IMR-90 (cell line): ENCODE measurements around the gene CASTOR2. TPM values are rescaled to one million over a fixed set of nuclear protein-coding genes. Genes with fewer than 3 reads are reported as not detected.
"Not testable (repeated sequence)": the region's sequence is repeated elsewhere in the genome, so short reads cannot be mapped to it uniquely, and the experiment has no call there.

ENCODE experiments used
- ATAC-seq: fragments of 200-7000 bp; cut with Tn5 transposase; 2 replicates; pipeline ENCODE4 v1.9.1; 2020; ENCODE audit warnings: low read depth, mild to moderate bottlenecking, moderate library complexity
- BruUV-seq: library from RNA; stranded (reverse); fragments of 400-500 nt; replicated peaks from 2 replicates; lab custom pipeline; 2021; lab: Mats Ljungman, UMichigan
- CTCF ChIA-PET: fragments of 300-600 bp; formaldehyde crosslinking; extraction: SDS; loops from one replicate; lab custom pipeline; 2021; ENCODE audit warnings: antibody characterized with exemption; lab: Yijun Ruan, JAX
- POLR2A ChIA-PET: fragments of 300-600 bp; sonication (Branson Sonifier 250); formaldehyde crosslinking; loops from one replicate; lab custom pipeline; 2022; ENCODE audit warnings: antibody characterized with exemption; ENCODE audit not compliant: unreplicated experiment; lab: Charles Lee
- DNase-seq: peaks from one replicate; pipeline ENCODE4 v3.0.0; 2013
- H2AFZ ChIP-seq: replicated peaks from 2 replicates; pipeline ENCODE3; 2013; ENCODE audit warnings: low read length, mild to moderate bottlenecking; ENCODE audit not compliant: poor library complexity
- H2AK5ac ChIP-seq: 2 replicates; pipeline ENCODE4 v1.6.1; 2013; ENCODE audit warnings: low read depth, low read length, inconsistent platforms
- H2AK9ac ChIP-seq: replicated peaks from 2 replicates; pipeline ENCODE3; 2013; ENCODE audit warnings: mild to moderate bottlenecking, low read depth, low read length, moderate library complexity; ENCODE audit not compliant: poor library complexity
- H2BK120ac ChIP-seq: 2 replicates; pipeline ENCODE4 v1.6.1; 2013; ENCODE audit warnings: low read depth, low read length, inconsistent platforms
- H2BK15ac ChIP-seq: 3 replicates; pipeline ENCODE4 v1.6.1; 2013; ENCODE audit warnings: low read depth, low read length, inconsistent platforms
- H2BK20ac ChIP-seq: 2 replicates; pipeline ENCODE4 v1.6.1; 2013; ENCODE audit warnings: low read depth, mild to moderate bottlenecking, inconsistent platforms, low read length, moderate library complexity
- H2BK5ac ChIP-seq: 2 replicates; pipeline ENCODE4 v1.6.1; 2013; ENCODE audit warnings: mild to moderate bottlenecking, low read depth, low read length, inconsistent platforms; ENCODE audit not compliant: poor library complexity, severe bottlenecking
- H3K14ac ChIP-seq: replicated peaks from 2 replicates; pipeline ENCODE4 v1.6.1; 2013; ENCODE audit warnings: low read depth, low read length, inconsistent platforms
- H3K18ac ChIP-seq: 2 replicates; pipeline ENCODE4 v1.6.1; 2013; ENCODE audit warnings: low read depth, low read length, control low read depth
- H3K23ac ChIP-seq: 2 replicates; pipeline ENCODE4 v1.6.1; 2013; ENCODE audit warnings: low read depth, low read length, inconsistent platforms
- H3K27ac ChIP-seq: 2 replicates; pipeline ENCODE4 v1.5.1; 2013; ENCODE audit warnings: mild to moderate bottlenecking, control low read depth, low read length; ENCODE audit not compliant: insufficient read depth
- H3K27me3 ChIP-seq: 2 replicates; pipeline ENCODE4 v1.6.1; 2013; ENCODE audit warnings: low read length; ENCODE audit not compliant: control insufficient read depth, insufficient read depth
- H3K36me3 ChIP-seq: 2 replicates; pipeline ENCODE4 v1.6.1; 2013; ENCODE audit warnings: low read length, mixed read lengths; ENCODE audit not compliant: control insufficient read depth, insufficient read depth
- H3K4ac ChIP-seq: 2 replicates; pipeline ENCODE4 v1.6.1; 2013; ENCODE audit warnings: low read depth, low read length, inconsistent platforms
- H3K4me1 ChIP-seq: 2 replicates; pipeline ENCODE4 v1.6.1; 2013; ENCODE audit warnings: low read length, mixed read lengths; ENCODE audit not compliant: control insufficient read depth, insufficient read depth
- H3K4me2 ChIP-seq: 2 replicates; pipeline ENCODE4 v1.6.1; 2013; ENCODE audit warnings: low read depth, mild to moderate bottlenecking, control low read depth, low read length, moderate library complexity
- H3K4me3 ChIP-seq: 2 replicates; pipeline ENCODE4 v1.5.1; 2013; ENCODE audit warnings: low read depth, mild to moderate bottlenecking, control low read depth, low read length, moderate library complexity; ENCODE audit not compliant: insufficient read depth
- H3K56ac ChIP-seq: 2 replicates; pipeline ENCODE4 v1.6.1; 2013; ENCODE audit warnings: low read length, inconsistent platforms; ENCODE audit not compliant: insufficient read depth; ENCODE audit errors: extremely low read depth
- H3K79me1 ChIP-seq, 2 experiments: 2 replicates each; pipeline ENCODE4 v1.6.1; 2013; ENCODE audit warnings: low read length in 2 of 2, inconsistent platforms in 1 of 2, low read depth in 1 of 2
- H3K9ac ChIP-seq: 2 replicates; pipeline ENCODE4 v1.6.1; 2013; ENCODE audit warnings: low read depth, low read length, control low read depth
- H3K9me1 ChIP-seq: 2 replicates; pipeline ENCODE4 v1.6.1; 2013; ENCODE audit warnings: low read length, inconsistent platforms; ENCODE audit not compliant: insufficient read depth
- H3K9me3 ChIP-seq: 2 replicates; pipeline ENCODE4 v1.6.1; 2013; ENCODE audit warnings: low read length; ENCODE audit not compliant: control insufficient read depth, insufficient read depth
- H4K20me1 ChIP-seq: 2 replicates; pipeline ENCODE4 v1.6.1; 2013; ENCODE audit warnings: low read length, inconsistent platforms; ENCODE audit not compliant: insufficient read depth
- H4K5ac ChIP-seq: 2 replicates; pipeline ENCODE4 v1.6.1; 2013; ENCODE audit warnings: mild to moderate bottlenecking, low read depth, low read length, control low read depth
- H4K8ac ChIP-seq, 2 experiments: 2 replicates each; pipeline ENCODE4 v1.6.1; 2013; ENCODE audit warnings: low read depth in 2 of 2, low read length in 2 of 2, control low read depth in 1 of 2, inconsistent platforms in 1 of 2
- H4K91ac ChIP-seq: 2 replicates; pipeline ENCODE4 v1.6.1; 2013; ENCODE audit warnings: low read depth, low read length, inconsistent platforms; ENCODE audit not compliant: insufficient read depth
- MAFK ChIP-seq: IDR thresholded peaks from 2 replicates; pipeline ENCODE4 v1.6.1; 2012; ENCODE audit warnings: low read depth, low read length, improper control_type of control experiment
- WGBS, 2 experiments: methylation state at CpG; one replicate each; pipeline versions ENCODE4 v1.1.5 to v1.1.7; 2013; ENCODE audit warnings: missing lambda C conversion rate in 2 of 2; ENCODE audit not compliant: insufficient read length in 1 of 2; ENCODE audit errors: extremely low coverage in 2 of 2; 5-methylcytosine and 5-hydroxymethylcytosine counted together
- dilution Hi-C: fragments of 300-500 bp; cut with HindIII; formaldehyde crosslinking; loops from one replicate; pipeline ENCODE4 v1.14.3; 2018; ENCODE audit warnings: low sequenced_read_pairs; ENCODE audit not compliant: unreplicated experiment
- in situ Hi-C: fragments of 300-500 bp; cut with MboI; formaldehyde crosslinking; loops from 3 replicates; pipeline ENCODE4 v1.14.3; 2019; ENCODE audit warnings: low sequenced_read_pairs, inconsistent platforms, mixed read lengths
- intact Hi-C: fragments of 100-400 bp; cut with micrococcal nuclease; formaldehyde crosslinking; loops from 2 replicates; pipeline ENCODE4 v1.10.0; 2022
- polyA plus RNA-seq, 3 experiments: library from polyadenylated mRNA; depleted of rRNA; stranded (reverse); fragments of >200 nt; gene quantifications; 2 replicates each; pipeline ENCODE4 v1.2.3, GENCODE V29; 2012; ENCODE audit warnings: low replicate concordance in 1 of 3
- total RNA-seq: library from RNA; depleted of rRNA; stranded (reverse); fragments of >200 nt; gene quantifications from 2 replicates; pipeline ENCODE4 v1.2.3, GENCODE V29; 2012

Gene CASTOR2
- total and polyA plus RNA-seq, 2 of the 4 experiments (the other 2 are of a cell fraction) = 5.2 to 8.0 TPM

DNA sequence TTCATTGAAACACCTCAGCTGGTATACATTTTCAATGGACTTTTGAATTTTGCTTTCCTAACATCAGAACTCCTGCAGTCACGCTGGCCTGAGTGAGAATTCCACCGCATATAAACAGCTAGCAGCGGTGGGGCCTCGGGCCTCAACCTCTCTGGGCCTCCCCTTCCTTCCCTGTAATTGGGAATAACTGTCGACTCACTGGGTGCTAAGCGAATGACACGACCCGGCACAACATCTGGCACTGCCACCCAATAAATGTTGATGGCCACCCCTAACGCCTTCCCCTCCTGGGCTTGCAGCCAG lies 108.4 kb downstream of the CASTOR2 start:
- Histone ChIP-seq H3K4ac (peak overlapping the region; percentile 98), H2BK120ac (peak overlapping the region; percentile 66), H3K27ac (peak overlapping the region; percentile 89), H3K9me1 (no peaks in the 10 kb centered on the region), H2BK15ac (peak overlapping the region; percentile 73; the same call in 1 of the 3 replicates), H4K20me1 (no peaks in the 10 kb centered on the region), H3K9me3 (no peaks in the 10 kb centered on the region), H3K9ac (peak overlapping the region; percentile 95), H3K56ac (peak overlapping the region; percentile 95), H2AFZ (peak overlapping the region; percentile 100), H3K23ac (peak overlapping the region; percentile 83), H2BK20ac (no peak overlapping the region), H3K36me3 (peaks cover 8% of the 10 kb centered on the region), H3K4me1 (peaks cover 2% of the 10 kb centered on the region; the same call in 1 of the 2 replicates), H4K8ac (peak overlapping the region; percentile 98 to 100), H2AK9ac (peak overlapping the region; percentile 98), H4K5ac (peak overlapping the region; percentile 80), H3K4me3 (peak overlapping the region; percentile 76), H3K14ac (peak overlapping the region; percentile 99), H3K27me3 (no peaks in the 10 kb centered on the region), H3K18ac (peak overlapping the region; percentile 19), H3K4me2 (peak overlapping the region; percentile 78), H4K91ac (peak overlapping the region; percentile 93), H2AK5ac (peak overlapping the region; percentile 88), H2BK5ac (peak overlapping the region; percentile 66), H3K79me1 (peaks cover 12 to 39% of the 10 kb centered on the region in 2 experiments)
- BruUV-seq = TSS peak; percentile 52
- in situ Hi-C loops (no loop called here), dilution Hi-C loops (no loop called here), intact Hi-C loops (no loop called here)
- CTCF ChIA-PET = no interaction called here
- peak; percentile 4 for ATAC-seq
- no peak for DNase-seq
- WGBS, 2 experiments = 0% methylated on average over 1 of the region's 9 CpGs; no CpG with 5 or more reads in 1 of the 2 experiments
- no peak for TF ChIP-seq MAFK
- POLR2A ChIA-PET = interaction anchor here (1.1 kb wide), 1 partner anchor 10 kb away, joined by 8 read pairs; no protein-coding TSS in a partner anchor

DNA sequence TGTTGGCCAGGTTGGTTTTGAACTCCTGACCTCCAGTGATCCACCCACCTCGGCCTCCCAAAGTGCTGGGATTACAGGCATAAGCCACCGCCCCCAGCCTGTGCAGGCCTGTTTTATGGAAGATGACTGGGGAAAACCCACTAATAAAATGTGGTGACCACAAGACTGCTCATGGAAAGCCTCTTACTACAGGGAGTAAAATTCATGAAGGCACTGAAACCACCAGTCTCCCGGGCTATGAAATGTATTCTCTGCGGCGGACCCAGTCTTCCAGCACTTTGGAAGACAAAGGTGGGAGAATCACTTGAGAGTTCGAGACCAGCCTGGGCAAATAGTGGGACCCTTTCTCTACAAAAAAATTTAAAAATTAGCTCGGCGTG lies 109.7 kb downstream of the CASTOR2 start:
- H3K9ac ChIP-seq, dilution Hi-C loops, BruUV-seq, H4K5ac ChIP-seq, ATAC-seq, H3K56ac ChIP-seq, H3K27ac ChIP-seq, in situ Hi-C loops, H2BK120ac ChIP-seq, POLR2A ChIA-PET, H4K20me1 ChIP-seq, H4K91ac ChIP-seq, H3K27me3 ChIP-seq, H3K23ac ChIP-seq, H3K4me1 ChIP-seq, H3K4me2 ChIP-seq, H2AFZ ChIP-seq, H3K36me3 ChIP-seq, H2BK20ac ChIP-seq, H3K14ac ChIP-seq, H3K9me3 ChIP-seq, CTCF ChIA-PET, H2AK5ac ChIP-seq, H3K9me1 ChIP-seq, H2AK9ac ChIP-seq, H3K18ac ChIP-seq, H3K4me3 ChIP-seq, H2BK15ac ChIP-seq, intact Hi-C loops, H2BK5ac ChIP-seq, DNase-seq: not testable (repeated sequence)
- WGBS, 2 experiments = no CpG with 5 or more reads among the region's 8 CpGs
- H3K4ac ChIP-seq = peak overlapping the region; percentile 96; the same call in 1 of the 2 replicates
- H4K8ac ChIP-seq = peak overlapping the region; percentile 28 to 99; a peak in 2 of 4 replicates
- peaks cover 12 to 37% of the 10 kb centered on the region in 2 experiments for H3K79me1 ChIP-seq
